ENCODE measurements around the gene SLC34A3. TPM values are rescaled to one million over a fixed set of nuclear protein-coding genes. Genes with fewer than 3 reads are reported as not detected.
"Not testable (repeated sequence)": the region's sequence is repeated elsewhere in the genome, so short reads cannot be mapped to it uniquely, and the experiment has no call there.

Gene SLC34A3
- total RNA-seq, 2 donors from 2014 or later, result 0.12 TPM; not detected in 1

GRCh38 chr9:137232510-137232909, 1.8 kb downstream of the SLC34A3 start:
- H3K9me3 Mint-ChIP-seq, result no peaks in the 10 kb centered on the region
- no peak for ATAC-seq
- no peaks in the 10 kb centered on the region for H3K36me3 Mint-ChIP-seq
- no peak overlapping the region for H3K27ac Mint-ChIP-seq
- no peak for DNase-seq (ENCODE audit: low spot score in 2 of 2)

- Mint-ChIP-seq H3K27ac (no peak overlapping the region), H3K36me3 (no peaks in the 10 kb centered on the region), H3K9me3 (no peaks in the 10 kb centered on the region)
- DNase-seq (ENCODE audit: low spot score in 2 of 2) (no peak), ATAC-seq (no peak)
Observed at GRCh38 chr9:137233143-137233980, 2.7 kb downstream of the SLC34A3 start.

- H3K36me3 Mint-ChIP-seq, result peaks cover 0 to 4% of the 10 kb centered on the region in 2 donors
- H3K9me3 Mint-ChIP-seq, result no peaks in the 10 kb centered on the region
- ATAC-seq (no peak), DNase-seq (ENCODE audit: low spot score in 2 of 2) (no peak)
- no peak overlapping the region for H3K27ac Mint-ChIP-seq
Observed at GRCh38 chr9:137234055-137234697, 3.5 kb downstream of the SLC34A3 start.

GRCh38 chr9:137234758-137235423, 4.2 kb downstream of the SLC34A3 start:
- H3K36me3 Mint-ChIP-seq, result peaks cover 0 to 4% of the 10 kb centered on the region in 2 donors
- ATAC-seq (no peak), DNase-seq (ENCODE audit: low spot score in 2 of 2) (no peak)
- H3K27ac Mint-ChIP-seq, result no peak overlapping the region
- H3K9me3 Mint-ChIP-seq, result no peaks in the 10 kb centered on the region

- no peak for ATAC-seq
- peaks cover 0 to 4% of the 10 kb centered on the region in 2 donors for H3K36me3 Mint-ChIP-seq
- DNase-seq (ENCODE audit: low spot score in 2 of 2), result no peak
- H3K9me3 Mint-ChIP-seq, result no peaks in the 10 kb centered on the region
- H3K27ac Mint-ChIP-seq, result no peak overlapping the region
Observed at GRCh38 chr9:137235424-137236237, 4.9 kb downstream of the SLC34A3 start.

DNA sequence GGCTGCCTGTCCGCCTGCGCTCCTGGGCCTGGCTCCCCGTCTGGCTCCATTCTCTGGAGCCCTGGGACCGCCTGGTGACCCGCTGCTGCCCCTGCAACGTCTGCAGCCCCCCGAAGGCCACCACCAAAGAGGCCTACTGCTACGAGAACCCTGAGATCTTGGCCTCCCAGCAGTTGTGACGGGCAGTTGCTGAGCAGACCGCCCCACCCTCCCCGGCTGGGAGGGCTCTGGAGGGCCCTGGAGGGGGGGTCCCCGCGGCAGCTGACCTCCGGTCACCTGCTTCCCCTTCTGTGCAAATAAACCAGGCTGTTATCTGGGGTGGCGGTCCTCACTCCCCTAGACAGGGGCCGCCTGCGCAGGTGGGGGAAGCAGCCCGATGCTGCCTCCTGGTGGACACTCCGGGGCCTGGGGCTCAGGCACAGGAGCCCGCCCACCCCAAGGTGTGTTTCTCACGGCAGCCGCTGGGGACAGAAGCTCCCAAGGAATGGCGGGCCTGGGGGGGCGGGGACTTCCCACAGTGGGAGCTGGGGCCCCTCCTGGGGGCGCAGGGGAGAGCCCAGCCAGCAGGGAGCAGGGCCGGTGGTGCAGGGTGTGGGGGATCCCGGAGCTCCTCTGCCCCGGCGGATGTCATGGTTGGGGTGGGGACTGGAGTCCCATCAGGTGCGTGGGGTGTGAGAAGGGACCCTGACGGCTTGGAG, 5.7 kb downstream of the SLC34A3 start:
- DNase-seq (ENCODE audit: low spot score in 2 of 2) (peak; percentile 86 to 96), ATAC-seq (peak; percentile 26 to 39)
- peaks cover 0 to 4% of the 10 kb centered on the region in 2 donors for H3K36me3 Mint-ChIP-seq
- H3K27ac Mint-ChIP-seq, result no peak overlapping the region
- H3K9me3 Mint-ChIP-seq, result no peaks in the 10 kb centered on the region

DNA sequence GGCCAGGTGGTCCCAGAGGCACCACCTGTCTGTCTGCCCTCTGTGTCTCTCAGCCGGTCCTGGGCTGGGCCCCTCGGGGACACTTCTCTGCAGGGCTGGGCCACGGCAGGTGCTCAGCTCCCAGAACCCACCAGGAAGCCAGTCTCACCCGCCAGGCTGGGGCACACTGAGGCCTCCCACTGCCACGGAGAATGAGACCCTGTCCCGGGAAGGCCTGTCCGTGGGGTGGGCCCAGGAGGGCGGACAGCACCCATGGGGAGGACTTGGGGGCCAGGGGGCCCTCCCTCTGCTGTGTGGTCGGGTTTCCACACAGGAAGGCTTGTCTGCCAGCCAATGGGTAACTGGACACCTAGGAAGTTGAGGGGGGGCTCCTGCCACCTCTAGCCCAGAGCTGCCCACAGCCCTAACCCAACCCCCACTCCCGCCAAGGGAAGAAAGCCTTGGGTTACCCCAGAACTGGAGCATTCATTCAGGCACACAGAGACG, 6.3 kb downstream of the SLC34A3 start:
- DNase-seq (ENCODE audit: low spot score in 2 of 2), result no peak
- Mint-ChIP-seq H3K27ac (no peak overlapping the region), H3K36me3 (peaks cover 2 to 4% of the 10 kb centered on the region in 2 donors), H3K9me3 (no peaks in the 10 kb centered on the region)
- no peak for ATAC-seq

- Mint-ChIP-seq H3K27ac (no peak overlapping the region), H3K36me3 (peaks cover 13 to 15% of the 10 kb centered on the region in 2 donors)
- DNase-seq (ENCODE audit: low spot score in 2 of 2), result no peak
Observed at GRCh38 chr9:137237759-137238726, 7.3 kb downstream of the SLC34A3 start.

GRCh38 chr9:137239541-137240200, 9.0 kb downstream of the SLC34A3 start:
- not testable (repeated sequence) for DNase-seq (ENCODE audit: low spot score in 2 of 2); ATAC-seq; H3K9me3 Mint-ChIP-seq
- H3K27ac Mint-ChIP-seq, result peak overlapping the region; percentile 63 to 90
- peaks cover 15 to 18% of the 10 kb centered on the region in 2 donors for H3K36me3 Mint-ChIP-seq

More at GRCh38 chr9:137237759-137238726, 7.3 kb downstream of the SLC34A3 start:
- no peaks in the 10 kb centered on the region for H3K9me3 Mint-ChIP-seq
- ATAC-seq, result no peak

DNA sequence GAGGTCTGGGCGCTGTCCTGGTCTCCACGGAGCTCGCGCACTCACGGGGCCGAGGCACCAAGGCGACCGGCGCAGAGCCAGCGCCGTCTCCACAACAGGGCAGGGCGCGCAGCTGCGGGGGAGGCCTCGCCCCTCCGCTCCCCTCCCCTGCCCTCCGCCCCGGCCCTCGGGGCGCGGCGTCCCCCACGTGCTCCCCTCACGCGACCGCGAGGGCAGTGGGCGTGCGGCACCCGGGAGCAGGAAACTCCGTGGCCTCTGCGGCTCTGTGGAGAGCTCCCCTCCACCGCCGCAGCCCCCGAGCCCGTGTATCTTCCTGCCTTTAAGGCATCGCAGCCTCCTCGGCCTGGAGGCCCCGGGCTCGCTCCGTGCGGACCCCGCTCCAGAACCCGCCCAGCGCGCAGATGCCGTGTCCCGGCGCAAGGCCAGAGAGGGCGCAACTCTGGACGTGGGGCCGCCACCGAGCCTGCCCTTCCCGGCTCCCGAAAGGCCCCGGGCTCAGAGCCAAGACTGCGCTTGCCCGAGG, 9.7 kb downstream of the SLC34A3 start:
- H3K36me3 Mint-ChIP-seq, result peaks cover 15 to 18% of the 10 kb centered on the region in 2 donors
- ATAC-seq (peak; percentile 22 to 30), DNase-seq (ENCODE audit: low spot score in 2 of 2) (peak in 1 of 2 donors; percentile 66)
- peak overlapping the region in 1 of 2 donors; percentile 93 for H3K27ac Mint-ChIP-seq
- no peaks in the 10 kb centered on the region for H3K9me3 Mint-ChIP-seq

DNA sequence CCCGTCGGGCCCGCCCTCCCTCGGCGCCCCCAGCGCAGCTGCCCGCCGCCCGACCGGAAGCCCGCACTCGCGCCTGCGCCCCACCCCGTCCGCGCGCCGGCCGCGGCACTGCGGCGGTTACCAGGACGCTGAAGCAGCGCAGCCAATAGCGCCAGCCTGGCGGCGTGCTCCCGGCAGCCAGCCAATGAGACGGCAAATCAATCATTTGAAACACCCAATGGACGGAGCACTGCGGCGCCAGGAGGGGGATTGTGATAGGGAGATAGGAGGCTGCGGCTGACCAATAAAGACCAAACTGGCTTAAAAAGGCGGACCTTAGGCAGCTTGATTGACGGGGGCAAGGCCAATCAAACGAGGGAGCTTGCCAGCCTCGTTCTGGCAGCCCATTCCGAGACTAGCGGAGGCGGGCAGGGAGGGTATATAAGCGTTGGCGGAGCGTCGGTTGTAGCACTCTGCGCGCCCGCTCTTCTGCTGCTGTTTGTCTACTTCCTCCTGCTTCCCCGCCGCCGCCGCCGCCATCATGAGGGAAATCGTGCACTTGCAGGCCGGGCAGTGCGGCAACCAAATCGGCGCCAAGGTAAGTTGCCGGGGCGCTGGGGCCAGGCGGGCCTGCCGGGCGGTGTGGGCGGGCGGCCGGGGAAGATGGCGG, 10.3 kb downstream of the SLC34A3 start, which contains the start of gene TUBB4B:
Gene TUBB4B, plus strand, starts transcription at position 447 of the 649 bp plus-strand sequence. Its CDS starts 74 bp downstream, at position 521.
- ATAC-seq (peak; percentile 67 to 79), DNase-seq (ENCODE audit: low spot score in 2 of 2) (peak; percentile 96 to 100)
- H3K27ac Mint-ChIP-seq, result peak within 1 kb of the TSS; percentile 93 to 100
- H3K36me3 Mint-ChIP-seq, result peaks cover 15 to 18% of the 10 kb centered on the region in 2 donors
- no peaks in the 10 kb centered on the region for H3K9me3 Mint-ChIP-seq

GRCh38 chr9:137241490-137242268, 11.0 kb downstream of the SLC34A3 start:
- DNase-seq (ENCODE audit: low spot score in 2 of 2), result peak; percentile 62 to 76
- ATAC-seq, result peak; percentile 24 to 33
- Mint-ChIP-seq H3K9me3 (no peaks in the 10 kb centered on the region), H3K27ac (peak overlapping the region; percentile 93 to 97), H3K36me3 (peaks cover 15 to 18% of the 10 kb centered on the region in 2 donors)
